GM23338 (cell line): ENCODE results near the gene AXIN1. TPM values are rescaled to one million over a fixed set of nuclear protein-coding genes. Genes with fewer than 3 reads are reported as not detected.

Experiments
- ATAC-seq: fragments of 200-7000 bp; cut with Tn5 transposase; 3 replicates; pipeline ENCODE4 v1.9.1; 2020
- DNase-seq: peaks from one replicate; pipeline ENCODE4 v3.0.0-alpha.2; 2015; ENCODE audit warnings: low spot score
- H2AFZ ChIP-seq: fragments of 200-600 bp; sonication (generic); 2 replicates; pipeline ENCODE4 v1.8.0; 2016; ENCODE audit warnings: antibody characterized with exemption, mild to moderate bottlenecking, moderate library complexity
- H3F3A ChIP-seq: fragments of 200-600 bp; sonication (generic); replicated peaks from 2 replicates; pipeline ENCODE4 v1.8.0; 2017; ENCODE audit warnings: antibody characterized with exemption, mixed run types, low read depth
- H3K27ac ChIP-seq: fragments of 200-600 bp; sonication (generic); 2 replicates; pipeline ENCODE4 v1.6.1; 2016; ENCODE audit warnings: low read depth
- H3K27me3 ChIP-seq: fragments of 200-600 bp; sonication (generic); 2 replicates; pipeline ENCODE4 v1.8.0; 2016; ENCODE audit warnings: mild to moderate bottlenecking, mixed run types, moderate library complexity; ENCODE audit not compliant: insufficient read depth
- H3K36me3 ChIP-seq: fragments of 200-600 bp; sonication (generic); 2 replicates; pipeline ENCODE4 v1.8.0; 2016; ENCODE audit warnings: mild to moderate bottlenecking; ENCODE audit not compliant: insufficient read depth
- H3K4me1 ChIP-seq: fragments of 200-600 bp; sonication (generic); 2 replicates; pipeline ENCODE4 v1.8.0; 2016; ENCODE audit warnings: mild to moderate bottlenecking, moderate library complexity; ENCODE audit not compliant: insufficient read depth
- H3K4me2 ChIP-seq: fragments of 200-600 bp; sonication (generic); 2 replicates; pipeline ENCODE4 v1.7.1; 2017; ENCODE audit warnings: mixed run types
- H3K4me3 ChIP-seq: fragments of 200-600 bp; sonication (generic); 2 replicates; pipeline ENCODE4 v1.6.1; 2016; ENCODE audit warnings: mixed run types
- H3K79me2 ChIP-seq: fragments of 200-600 bp; sonication (generic); replicated peaks from 2 replicates; pipeline ENCODE4 v1.8.0; 2017; ENCODE audit warnings: mild to moderate bottlenecking; ENCODE audit not compliant: insufficient read depth
- H3K9me2 ChIP-seq: fragments of 200-600 bp; sonication (generic); 2 replicates; pipeline ENCODE4 v1.8.0; 2017; ENCODE audit not compliant: insufficient read depth
- H4K20me1 ChIP-seq: fragments of 200-600 bp; sonication (generic); replicated peaks from 2 replicates; pipeline ENCODE4 v1.8.0; 2017; ENCODE audit warnings: mild to moderate bottlenecking; ENCODE audit not compliant: insufficient read depth
- H3K27ac Mint-ChIP-seq: 2 replicates; pipeline ENCODE4 v1.8.0; 2020; ENCODE audit warnings: inconsistent platforms, mild to moderate bottlenecking, moderate library complexity, mixed read lengths
- H3K27me3 Mint-ChIP-seq: 3 replicates; pipeline ENCODE4 v1.8.0; 2022; ENCODE audit warnings: low read depth, mild to moderate bottlenecking, moderate library complexity, mixed read lengths, inconsistent platforms; ENCODE audit not compliant: insufficient read depth, poor library complexity
- H3K36me3 Mint-ChIP-seq: 3 replicates; pipeline ENCODE4 v1.8.0; 2021; ENCODE audit warnings: low read depth, mild to moderate bottlenecking, inconsistent platforms, moderate library complexity, mixed read lengths
- H3K4me1 Mint-ChIP-seq: 3 replicates; pipeline ENCODE4 v1.8.0; 2020; ENCODE audit warnings: mild to moderate bottlenecking, inconsistent platforms, mixed read lengths
- H3K4me3 Mint-ChIP-seq: 3 replicates; pipeline ENCODE4 v1.8.0; 2021; ENCODE audit warnings: moderate library complexity, mild to moderate bottlenecking, inconsistent platforms, mixed read lengths
- H3K9me3 Mint-ChIP-seq: 3 replicates; pipeline ENCODE4 v1.8.0; 2020; ENCODE audit warnings: moderate library complexity, mild to moderate bottlenecking, inconsistent platforms, mixed read lengths
- CREB1 ChIP-seq: fragments of 250-450 bp; sonication (Bioruptor Pico); IDR thresholded peaks from 2 replicates; pipeline ENCODE4 v1.5.0; 2020; ENCODE audit warnings: low read depth, mild to moderate bottlenecking, moderate library complexity
- CTCF ChIP-seq, 2 experiments: fragments of 200-600 bp in 1 of 2; sonication (generic) in 1 of 2; conservative IDR thresholded peaks; 2 replicates each; pipeline versions ENCODE4 v1.5.1 to v1.6.1; 2016 to 2017; ENCODE audit warnings: antibody characterized with exemption in 2 of 2, low read depth in 2 of 2, mild to moderate bottlenecking in 2 of 2, moderate library complexity in 1 of 2
- EZH2 ChIP-seq: fragments of 200-600 bp; sonication (generic); IDR thresholded peaks from one replicate; pipeline ENCODE4 v1.8.0; 2017; ENCODE audit warnings: antibody characterized with exemption, mild to moderate bottlenecking, low read depth; ENCODE audit not compliant: unreplicated experiment
- EZH2phosphoT487 ChIP-seq: fragments of 200-600 bp; sonication (generic); IDR thresholded peaks from one replicate; pipeline ENCODE4 v1.8.1; 2018; ENCODE audit warnings: antibody characterized with exemption; ENCODE audit not compliant: unreplicated experiment
- JUNB ChIP-seq: IDR thresholded peaks from one replicate; pipeline ENCODE4 v1.6.1; 2016; ENCODE audit warnings: antibody characterized with exemption; ENCODE audit not compliant: unreplicated experiment
- REST ChIP-seq: IDR thresholded peaks from one replicate; pipeline ENCODE4 v1.6.1; 2018; ENCODE audit warnings: antibody characterized with exemption; ENCODE audit not compliant: unreplicated experiment
- ZNF114 ChIP-seq: fragments of 250-450 bp; sonication (Bioruptor Pico); IDR thresholded peaks from 2 replicates; pipeline ENCODE4 v1.5.0; 2020; ENCODE audit warnings: mild to moderate bottlenecking, moderate library complexity
- ZNF331 ChIP-seq: fragments of 250-450 bp; sonication (Bioruptor Pico); IDR thresholded peaks from 2 replicates; pipeline ENCODE4 v1.5.0; 2020; ENCODE audit warnings: low read depth, mild to moderate bottlenecking, moderate library complexity
- ZNF462 ChIP-seq: fragments of 250-450 bp; sonication (Bioruptor Pico); IDR thresholded peaks from 2 replicates; pipeline ENCODE4 v1.5.0; 2020; ENCODE audit warnings: mild to moderate bottlenecking, moderate library complexity
- polyA plus RNA-seq: library from polyadenylated mRNA; unstranded; fragments of >200 nt; fragmentation: Nextera tagmentation; extraction: Ambion mirVana; gene quantifications from 2 replicates; pipeline ENCODE4 v1.2.1, GENCODE V29; 2016
- total RNA-seq: library from RNA; depleted of rRNA; stranded (reverse); fragments of >200 nt; shearing (Covaris generic); gene quantifications from 2 replicates; pipeline ENCODE4 v1.2.3, GENCODE V29; 2014

AXIN1 gene
- total and polyA plus RNA-seq, 2 experiments from 2014 or later = 14.3 to 54.5 TPM

- no peaks in the 10 kb centered on the region for H3K9me3 Mint-ChIP-seq
- Histone ChIP-seq H3K4me1 (no peaks in the 10 kb centered on the region), H3F3A (no peaks in the 10 kb centered on the region), H3K79me2 (no peaks in the 10 kb centered on the region), H3K36me3 (no peaks in the 10 kb centered on the region; the same call in 1 of the 2 replicates), H3K27ac (no peak overlapping the region), H4K20me1 (peaks cover 9% of the 10 kb centered on the region; the same call in 1 of the 2 replicates), H3K4me2 (no peak overlapping the region), H2AFZ (no peak overlapping the region), H3K27me3 (no peaks in the 10 kb centered on the region), H3K9me2 (no peaks in the 10 kb centered on the region), H3K4me3 (no peak overlapping the region)
- no peaks in the 10 kb centered on the region for H3K36me3 Mint-ChIP-seq
- H3K4me1 Mint-ChIP-seq = no peaks in the 10 kb centered on the region
- no peak overlapping the region for H3K4me3 Mint-ChIP-seq
- H3K27me3 Mint-ChIP-seq = peaks cover 7% of the 10 kb centered on the region
- H3K27ac Mint-ChIP-seq = no peak overlapping the region
- ATAC-seq (no peak), DNase-seq (no peak)
- TF ChIP-seq EZH2phosphoT487 (no peak), REST (no peak), ZNF331 (CRISPR knock-in tag) (no peak), CTCF (conservative IDR thresholded peaks at IDR 0.05; ENCODE audit: low read depth in 2 of 2) (no peak), JUNB (no peak), EZH2 (no peak), ZNF114 (no peak)
These were observed 54.7 kb downstream of the AXIN1 start for GRCh38 chr16:297832-298231.

- no peak overlapping the region for H3K4me3 ChIP-seq
- no peak for DNase-seq
- no peaks in the 10 kb centered on the region for H3K79me2 ChIP-seq
- Mint-ChIP-seq H3K27ac (no peak overlapping the region), H3K27me3 (peaks cover 7% of the 10 kb centered on the region), H3K36me3 (peaks cover 3% of the 10 kb centered on the region; the same call in 1 of the 3 replicates), H3K4me1 (no peaks in the 10 kb centered on the region), H3K4me3 (no peak overlapping the region), H3K9me3 (no peaks in the 10 kb centered on the region)
- no peaks in the 10 kb centered on the region for H3K27me3 ChIP-seq
- H2AFZ ChIP-seq = no peak overlapping the region
- no peak for ATAC-seq
- no peaks in the 10 kb centered on the region; the same call in 1 of the 2 replicates for H3K36me3 ChIP-seq
- peaks cover 9% of the 10 kb centered on the region; the same call in 1 of the 2 replicates for H4K20me1 ChIP-seq
- H3F3A ChIP-seq = no peaks in the 10 kb centered on the region
- no peaks in the 10 kb centered on the region for H3K9me2 ChIP-seq
- H3K4me2 ChIP-seq = no peak overlapping the region
- H3K27ac ChIP-seq = no peak overlapping the region
- H3K4me1 ChIP-seq = no peaks in the 10 kb centered on the region
- TF ChIP-seq CREB1 (CRISPR knock-in tag) (no peak), ZNF462 (CRISPR knock-in tag) (no peak)
These were observed 55.6 kb downstream of the AXIN1 start for GRCh38 chr16:296806-297510.
